GM19023 (cell line): ENCODE results near the gene ZNF467.

Experiments
- ATAC-seq: cut with Tn5 transposase; IDR thresholded peaks from one replicate; pipeline ENCODE4 v1.9.1; 2021; ENCODE audit warnings: mild to moderate bottlenecking, moderate library complexity; ENCODE audit not compliant: unreplicated experiment

Gene ZNF467, protein sequence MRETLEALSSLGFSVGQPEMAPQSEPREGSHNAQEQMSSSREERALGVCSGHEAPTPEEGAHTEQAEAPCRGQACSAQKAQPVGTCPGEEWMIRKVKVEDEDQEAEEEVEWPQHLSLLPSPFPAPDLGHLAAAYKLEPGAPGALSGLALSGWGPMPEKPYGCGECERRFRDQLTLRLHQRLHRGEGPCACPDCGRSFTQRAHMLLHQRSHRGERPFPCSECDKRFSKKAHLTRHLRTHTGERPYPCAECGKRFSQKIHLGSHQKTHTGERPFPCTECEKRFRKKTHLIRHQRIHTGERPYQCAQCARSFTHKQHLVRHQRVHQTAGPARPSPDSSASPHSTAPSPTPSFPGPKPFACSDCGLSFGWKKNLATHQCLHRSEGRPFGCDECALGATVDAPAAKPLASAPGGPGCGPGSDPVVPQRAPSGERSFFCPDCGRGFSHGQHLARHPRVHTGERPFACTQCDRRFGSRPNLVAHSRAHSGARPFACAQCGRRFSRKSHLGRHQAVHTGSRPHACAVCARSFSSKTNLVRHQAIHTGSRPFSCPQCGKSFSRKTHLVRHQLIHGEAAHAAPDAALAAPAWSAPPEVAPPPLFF

DNA sequence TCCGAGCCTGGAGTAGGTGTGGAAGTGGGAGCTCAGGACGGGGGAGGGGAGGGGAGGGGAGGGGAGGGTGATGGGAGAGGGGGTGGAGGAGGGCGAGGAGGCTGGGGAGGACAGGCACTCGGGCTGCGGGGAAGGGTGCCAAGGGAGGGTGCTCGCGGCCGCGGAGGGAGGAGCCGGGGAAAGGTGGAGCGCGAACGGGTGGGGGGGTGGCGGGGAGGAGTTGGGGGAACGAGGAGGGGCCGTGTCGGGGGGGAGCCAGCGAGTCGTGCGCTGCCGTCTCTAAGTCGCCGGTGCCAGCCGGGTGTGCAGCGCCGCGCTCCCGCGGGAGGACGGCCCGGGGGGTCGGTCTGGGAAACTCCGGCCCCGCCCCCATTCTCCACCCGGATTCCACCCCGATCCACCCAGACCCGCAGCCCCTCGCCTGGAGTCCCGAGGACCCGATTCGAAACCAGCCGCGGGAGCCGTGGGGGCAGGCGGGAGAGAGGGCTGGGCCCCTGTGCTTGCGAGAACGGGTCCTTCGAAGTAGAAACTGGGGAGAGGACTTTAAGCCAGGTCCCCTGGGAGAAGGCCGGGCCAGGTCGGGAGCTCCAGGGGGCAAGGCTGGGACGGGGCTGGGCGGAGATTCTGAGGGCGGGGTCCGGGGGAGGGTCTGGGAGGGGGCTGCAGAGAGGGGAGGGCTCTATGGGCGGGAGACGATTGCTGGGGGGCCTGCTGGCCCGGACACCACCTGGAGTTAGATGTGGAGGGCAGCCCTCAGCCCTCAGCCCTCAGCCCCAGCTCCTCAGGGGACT, at the start of gene ZNF467:
ZNF467 (minus strand) TSS at position 143 of the 791 bp plus-strand sequence. CDS start 2,556 bp downstream, outside the sequence.
- no peak for ATAC-seq

DNA sequence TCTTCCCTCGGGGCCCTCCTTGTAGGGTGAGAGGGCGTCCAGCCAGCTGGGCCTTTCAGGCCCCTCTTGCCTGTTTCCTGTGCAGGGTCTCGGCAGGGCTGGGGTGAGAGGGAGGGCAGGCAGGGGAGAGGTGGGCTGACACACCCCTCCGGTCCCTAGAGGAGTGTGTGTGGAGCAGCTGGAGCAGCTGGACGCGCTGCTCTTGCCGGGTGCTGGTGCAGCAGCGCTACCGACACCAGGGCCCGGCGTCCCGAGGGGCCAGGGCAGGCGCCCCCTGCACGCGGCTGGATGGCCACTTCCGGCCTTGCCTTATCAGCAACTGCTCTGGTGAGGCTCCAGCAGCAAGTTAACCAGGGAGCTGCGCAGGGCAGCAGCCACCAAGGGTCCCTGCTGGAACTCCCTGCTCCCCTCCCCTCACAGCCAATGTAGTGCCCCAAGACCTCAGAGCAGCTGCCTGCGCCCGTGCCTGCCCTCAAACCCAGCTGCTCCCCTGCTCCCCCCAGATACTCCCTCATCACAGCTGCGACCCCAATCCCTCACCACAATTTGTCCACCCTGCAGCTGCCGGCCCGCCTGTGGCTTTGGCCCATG, 49.1 kb upstream of the ZNF467 start:
- no peak for ATAC-seq

DNA sequence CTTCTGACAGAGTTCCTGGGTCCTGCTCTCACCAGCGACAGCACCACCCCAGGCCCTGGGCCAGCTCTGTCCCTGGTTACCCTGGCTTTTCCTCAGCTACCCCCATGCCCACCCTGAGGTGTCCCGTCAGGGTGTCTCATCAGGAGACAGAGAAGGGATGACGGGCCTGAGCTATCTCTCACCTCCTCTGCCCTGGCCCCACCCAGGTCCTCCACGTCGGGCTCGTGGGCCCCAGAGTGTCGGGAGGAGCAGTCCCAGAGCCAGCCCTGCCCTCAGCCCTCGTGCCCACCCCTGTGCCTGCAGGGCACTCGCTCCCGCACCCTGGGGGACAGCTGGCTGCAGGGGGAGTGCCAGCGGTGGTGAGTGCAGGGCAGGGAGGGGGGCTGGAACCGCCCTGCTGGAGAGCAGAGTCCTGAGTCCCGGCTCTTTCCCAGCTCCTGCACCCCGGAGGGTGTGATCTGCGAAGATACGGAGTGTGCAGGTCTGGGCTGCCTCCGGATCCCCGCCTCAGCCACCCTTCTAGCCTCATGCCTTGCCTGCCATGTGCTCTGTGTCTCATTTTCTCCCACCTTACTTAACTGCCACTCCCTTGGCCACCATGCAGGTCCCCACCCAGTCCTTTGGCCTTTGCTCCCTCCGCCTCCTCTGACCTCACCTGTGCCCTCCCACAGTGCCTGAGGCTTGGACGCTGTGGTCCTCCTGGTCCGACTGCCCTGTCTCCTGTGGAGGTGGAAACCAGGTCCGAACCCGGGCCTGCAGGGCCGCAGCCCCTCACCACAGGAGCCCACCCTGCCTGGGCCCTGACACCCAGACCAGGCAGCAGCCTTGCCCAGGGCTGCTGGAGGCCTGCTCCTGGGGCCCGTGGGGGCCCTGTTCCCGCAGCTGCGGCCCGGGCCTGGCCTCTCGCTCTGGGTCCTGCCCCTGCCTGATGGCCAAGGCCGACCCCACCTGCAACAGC, 48.1 kb upstream of the ZNF467 start:
- no peak for ATAC-seq

DNA sequence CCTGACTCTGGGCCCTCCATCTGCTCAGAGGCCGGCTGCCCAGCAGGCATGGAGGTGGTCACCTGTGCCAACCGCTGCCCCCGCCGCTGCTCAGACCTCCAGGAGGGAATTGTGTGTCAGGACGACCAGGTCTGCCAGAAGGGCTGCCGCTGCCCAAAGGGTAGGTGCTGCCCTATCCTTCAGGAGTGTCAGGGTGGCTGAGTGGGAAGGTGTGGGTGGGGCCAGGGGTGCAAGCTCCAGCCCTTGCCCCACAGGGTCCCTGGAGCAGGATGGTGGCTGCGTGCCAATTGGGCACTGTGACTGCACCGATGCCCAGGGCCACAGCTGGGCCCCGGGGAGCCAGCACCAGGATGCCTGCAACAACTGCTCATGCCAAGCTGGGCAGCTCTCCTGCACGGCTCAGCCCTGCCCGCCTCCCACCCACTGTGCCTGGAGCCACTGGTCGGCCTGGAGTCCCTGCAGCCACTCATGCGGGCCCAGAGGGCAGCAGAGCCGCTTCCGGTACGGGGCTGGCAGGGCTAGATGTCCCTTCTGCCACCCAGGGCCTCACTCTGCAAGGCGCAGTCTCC, 47.3 kb upstream of the ZNF467 start:
- ATAC-seq = no peak

DNA sequence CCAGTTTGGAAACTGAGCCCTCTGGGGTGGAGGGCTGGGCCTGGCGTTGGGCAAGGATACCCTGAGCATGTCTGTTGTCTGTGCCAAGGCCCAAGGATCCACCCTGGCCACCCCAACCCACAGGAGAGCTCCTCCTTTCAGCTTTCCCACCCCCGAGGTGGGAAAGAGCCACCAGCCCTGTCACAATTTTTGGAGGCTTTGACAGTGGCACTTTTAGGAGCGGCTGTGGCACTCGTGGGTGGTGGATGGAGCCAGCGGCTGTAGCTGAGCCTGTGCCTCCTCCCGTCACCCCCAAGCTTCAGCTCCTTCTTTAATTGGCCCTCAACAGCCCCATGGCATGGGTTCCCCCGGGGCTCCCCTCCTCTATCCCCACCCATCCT, 46.6 kb upstream of the ZNF467 start:
- no peak for ATAC-seq

DNA sequence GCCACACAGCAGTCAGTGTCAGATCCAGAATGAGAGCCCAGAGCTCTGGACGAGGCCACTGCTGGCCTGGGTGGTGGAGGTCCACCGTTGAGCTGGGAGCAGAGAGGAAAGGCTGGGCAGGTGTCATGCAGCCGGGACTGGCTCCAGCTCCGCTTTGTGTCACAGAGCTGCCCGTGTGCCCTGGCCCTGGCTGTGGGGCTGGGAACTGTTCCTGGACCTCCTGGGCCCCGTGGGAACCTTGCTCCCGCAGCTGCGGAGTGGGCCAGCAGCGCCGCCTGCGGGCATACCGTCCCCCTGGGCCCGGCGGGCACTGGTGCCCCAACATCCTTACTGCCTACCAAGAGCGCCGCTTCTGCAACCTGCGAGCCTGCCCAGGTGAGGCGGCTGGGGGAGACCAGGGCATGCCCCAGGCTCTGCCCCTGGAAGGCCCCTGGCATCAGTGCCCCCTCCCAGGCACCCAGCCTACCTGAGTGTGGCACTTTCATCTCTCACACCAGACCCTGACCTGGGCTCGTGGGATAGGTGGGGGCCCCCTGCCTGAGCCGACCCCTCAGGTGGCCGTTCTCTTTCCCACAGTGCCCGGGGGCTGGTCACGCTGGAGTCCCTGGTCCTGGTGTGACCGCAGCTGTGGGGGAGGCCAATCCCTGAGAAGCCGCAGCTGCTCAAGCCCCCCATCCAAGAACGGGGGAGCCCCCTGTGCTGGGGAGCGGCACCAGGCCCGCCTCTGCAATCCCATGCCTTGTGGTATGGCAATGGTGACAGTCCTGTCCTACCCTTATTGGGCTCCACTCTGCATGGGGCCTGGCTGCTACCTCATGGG, 46.0 kb upstream of the ZNF467 start:
- ATAC-seq = no peak

DNA sequence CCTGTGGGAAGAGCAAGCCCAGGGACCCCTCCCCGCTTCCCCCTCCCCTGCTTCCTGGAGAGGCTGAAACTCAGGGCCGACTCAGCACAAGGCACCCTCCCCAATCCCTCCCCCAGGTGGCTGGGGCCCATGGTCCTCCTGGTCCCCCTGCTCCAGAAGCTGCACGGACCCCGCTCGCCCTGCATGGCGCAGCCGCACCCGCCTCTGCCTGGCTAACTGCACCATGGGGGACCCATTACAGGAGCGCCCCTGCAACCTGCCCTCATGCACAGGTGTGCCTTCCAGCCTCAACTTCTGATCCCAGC, 45.1 kb upstream of the ZNF467 start:
- no peak for ATAC-seq

DNA sequence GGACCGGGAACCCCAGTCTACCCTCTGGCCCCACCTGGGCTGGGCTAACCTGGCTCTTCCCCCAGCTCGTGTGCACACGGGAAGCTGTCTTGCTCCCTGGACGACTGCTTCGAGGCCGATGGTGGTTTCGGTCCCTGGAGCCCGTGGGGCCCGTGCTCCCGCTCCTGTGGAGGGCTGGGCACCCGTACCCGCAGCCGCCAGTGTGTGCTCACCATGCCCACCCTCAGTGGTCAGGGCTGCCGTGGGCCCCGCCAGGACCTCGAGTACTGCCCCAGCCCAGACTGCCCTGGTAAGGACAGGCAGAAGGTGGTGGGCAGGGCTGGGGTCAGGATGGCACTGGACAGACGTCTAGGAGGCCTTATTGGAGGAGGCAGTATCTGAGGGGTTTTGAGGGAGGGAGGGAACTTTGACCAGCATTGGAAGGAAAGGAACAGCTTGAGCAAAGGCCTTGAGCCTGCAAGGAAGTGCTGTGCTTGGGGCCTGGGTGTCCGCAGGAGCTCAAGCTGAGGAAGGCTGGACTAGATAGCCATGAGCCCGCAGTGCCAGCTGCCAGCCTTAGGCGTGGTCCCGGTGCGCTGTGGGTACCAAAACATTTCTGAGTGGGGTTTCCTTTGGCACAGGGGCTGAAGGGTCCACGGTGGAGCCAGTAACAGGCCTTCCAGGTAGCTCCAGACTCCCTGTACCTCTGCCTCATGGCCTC, 44.6 kb upstream of the ZNF467 start:
- no peak for ATAC-seq

DNA sequence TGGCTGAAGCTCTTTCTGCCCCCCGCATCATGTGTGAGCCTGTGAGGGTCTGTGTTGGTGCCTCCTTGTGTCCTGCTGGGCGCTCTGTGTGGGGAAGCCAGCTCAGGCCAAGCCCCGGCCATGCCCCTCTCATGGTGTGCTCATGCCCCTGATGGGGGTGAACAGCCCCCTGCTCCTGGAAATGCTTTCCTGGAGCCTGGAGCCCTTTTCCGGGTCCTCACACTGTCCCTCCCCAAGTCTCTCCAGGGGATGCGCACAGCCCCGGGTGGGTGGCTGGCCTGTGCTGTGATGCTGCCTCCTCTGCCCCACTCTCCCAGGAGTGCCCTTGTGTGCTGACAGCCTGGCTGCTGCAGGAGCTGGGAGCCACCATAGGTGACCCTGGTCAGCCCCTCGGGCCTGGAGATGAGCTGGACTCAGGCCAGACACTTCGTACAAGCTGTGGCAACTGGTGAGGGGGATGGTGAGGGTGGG, 43.9 kb upstream of the ZNF467 start:
- no peak for ATAC-seq

DNA sequence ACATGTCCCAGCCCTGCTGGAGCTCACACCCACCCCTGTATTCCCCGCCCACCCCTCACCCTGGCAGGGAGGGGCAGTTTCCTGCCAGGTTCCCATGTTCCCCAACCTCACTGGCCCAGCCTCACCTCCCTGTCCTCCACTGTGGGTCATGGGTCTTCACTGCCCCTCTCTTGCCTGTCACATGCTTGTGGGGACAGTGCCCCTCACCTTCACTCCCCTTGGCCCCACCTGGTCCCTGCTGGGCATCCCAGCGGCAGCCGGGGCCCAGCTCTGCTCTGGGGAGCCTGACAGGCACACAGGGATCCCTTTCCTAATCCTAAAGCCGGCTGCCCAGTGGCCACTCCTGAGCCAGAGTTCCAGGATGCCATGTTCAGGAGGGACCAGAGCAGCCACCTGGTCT, 43.4 kb upstream of the ZNF467 start:
- ATAC-seq = no peak

DNA sequence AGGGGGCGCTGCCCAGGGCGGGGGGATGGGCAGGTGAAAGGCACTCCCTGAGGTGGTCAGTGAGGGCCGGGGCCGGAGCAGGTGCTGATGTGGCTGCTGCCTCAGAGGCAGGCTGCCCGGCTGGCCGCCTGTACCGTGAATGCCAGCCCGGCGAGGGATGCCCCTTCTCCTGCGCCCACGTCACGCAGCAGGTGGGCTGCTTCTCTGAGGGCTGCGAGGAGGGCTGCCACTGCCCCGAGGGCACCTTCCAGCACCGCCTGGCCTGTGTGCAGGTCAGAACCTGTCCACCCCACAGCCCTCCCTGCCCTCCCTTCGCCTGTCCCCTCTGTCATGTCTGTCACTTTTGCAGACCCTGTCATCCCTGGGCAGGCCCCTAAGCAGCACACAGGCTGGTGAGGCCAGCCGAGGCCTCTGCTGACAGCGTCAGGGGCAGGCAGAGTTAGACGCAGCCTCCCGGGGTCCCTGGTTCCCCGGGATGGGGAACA, 42.9 kb upstream of the ZNF467 start:
- ATAC-seq = no peak

DNA sequence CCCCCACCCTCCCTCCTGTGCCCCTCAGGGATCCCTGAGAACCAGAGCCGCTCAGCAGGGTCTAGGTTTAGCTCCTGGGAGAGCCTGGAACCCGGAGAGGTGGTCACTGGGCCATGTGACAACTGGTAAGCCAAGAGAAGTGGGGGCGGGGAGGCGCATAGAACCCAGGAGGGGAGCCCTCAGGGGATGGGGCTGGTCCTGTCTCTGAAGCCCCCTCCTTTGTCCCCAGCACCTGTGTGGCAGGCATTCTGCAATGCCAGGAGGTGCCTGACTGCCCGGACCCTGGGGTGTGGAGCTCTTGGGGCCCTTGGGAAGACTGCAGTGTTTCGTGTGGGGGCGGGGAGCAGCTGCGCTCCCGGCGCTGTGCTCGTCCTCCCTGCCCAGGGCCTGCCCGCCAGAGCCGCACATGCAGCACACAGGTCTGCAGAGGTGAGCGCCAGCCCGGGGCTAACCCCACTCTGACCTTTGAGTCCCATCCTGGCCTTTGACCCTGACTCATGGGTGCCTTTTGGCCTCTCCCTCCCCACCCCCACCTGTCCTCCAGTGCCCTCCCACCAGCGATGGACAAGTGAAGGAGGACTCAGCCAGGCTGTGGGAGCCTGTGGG, 42.4 kb upstream of the ZNF467 start:
- ATAC-seq = no peak

DNA sequence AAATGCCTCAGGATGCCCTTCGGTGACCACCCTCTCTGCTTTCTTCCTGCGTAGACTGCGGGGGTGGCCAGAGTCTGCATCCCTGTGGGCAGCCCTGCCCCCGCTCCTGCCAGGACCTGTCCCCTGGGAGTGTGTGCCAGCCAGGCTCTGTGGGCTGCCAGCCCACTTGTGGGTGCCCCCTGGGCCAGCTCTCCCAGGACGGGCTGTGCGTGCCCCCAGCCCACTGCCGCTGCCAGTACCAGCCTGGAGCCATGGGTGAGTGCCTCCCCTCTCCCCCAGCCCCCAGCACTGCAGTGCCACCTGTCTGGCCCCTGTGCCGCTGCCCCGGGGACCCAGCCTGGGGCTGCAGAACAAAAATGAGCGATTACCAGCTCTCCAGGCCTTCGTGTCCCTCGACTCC, 41.7 kb upstream of the ZNF467 start:
- ATAC-seq = no peak

DNA sequence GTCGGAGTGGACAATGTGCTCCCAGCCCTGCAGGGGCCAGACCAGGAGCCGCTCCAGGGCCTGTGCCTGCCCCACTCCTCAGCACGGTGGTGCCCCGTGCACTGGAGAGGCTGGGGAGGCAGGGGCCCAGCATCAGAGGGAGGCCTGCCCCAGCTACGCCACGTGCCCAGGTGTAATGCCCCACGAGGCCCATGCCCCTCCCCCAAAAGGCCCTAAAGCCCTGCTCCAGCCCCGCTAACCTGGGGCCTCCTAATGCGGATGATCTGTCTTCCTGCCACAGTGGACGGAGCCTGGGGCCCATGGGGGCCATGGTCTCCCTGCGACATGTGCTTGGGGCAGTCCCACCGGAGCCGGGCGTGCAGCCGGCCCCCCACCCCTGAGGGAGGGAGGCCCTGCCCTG, 41.1 kb upstream of the ZNF467 start:
- no peak for ATAC-seq

DNA sequence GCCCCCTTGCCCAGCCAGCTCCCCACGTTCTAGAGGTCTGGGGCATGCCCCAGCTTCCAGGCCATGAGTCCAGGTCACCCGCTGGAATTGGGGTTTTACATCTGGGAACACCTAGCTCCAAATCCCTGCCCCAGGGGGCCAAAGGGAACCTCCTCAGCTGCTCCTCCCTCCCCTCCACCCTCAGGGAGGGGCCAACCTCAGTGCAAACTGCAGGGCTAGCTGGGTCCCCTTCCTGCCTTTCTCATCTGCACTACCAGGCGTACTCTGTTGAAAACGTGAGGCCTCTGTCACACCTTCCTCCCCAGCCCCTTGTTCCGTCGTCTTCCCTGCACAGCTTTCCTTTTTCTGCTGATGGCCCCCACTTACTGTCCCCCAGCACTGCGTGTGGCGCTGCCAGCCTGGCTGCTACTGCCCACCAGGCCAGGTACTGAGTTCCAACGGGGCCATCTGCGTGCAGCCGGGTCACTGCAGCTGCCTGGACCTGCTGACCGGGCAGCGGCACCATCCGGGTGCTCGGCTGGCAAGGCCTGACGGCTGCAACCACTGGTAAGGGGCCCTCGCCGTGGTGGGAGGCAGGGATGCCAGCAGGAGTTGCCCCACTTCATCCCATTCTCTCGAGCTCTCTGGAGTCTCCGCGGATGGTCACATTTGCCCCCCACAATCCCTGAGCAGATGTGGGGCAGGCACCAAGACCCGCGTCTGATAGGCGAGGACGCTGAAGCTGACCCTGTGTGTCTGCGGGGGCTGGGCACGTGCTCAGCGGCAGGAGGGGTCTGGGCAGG, 40.1 kb upstream of the ZNF467 start:
- ATAC-seq = no peak

DNA sequence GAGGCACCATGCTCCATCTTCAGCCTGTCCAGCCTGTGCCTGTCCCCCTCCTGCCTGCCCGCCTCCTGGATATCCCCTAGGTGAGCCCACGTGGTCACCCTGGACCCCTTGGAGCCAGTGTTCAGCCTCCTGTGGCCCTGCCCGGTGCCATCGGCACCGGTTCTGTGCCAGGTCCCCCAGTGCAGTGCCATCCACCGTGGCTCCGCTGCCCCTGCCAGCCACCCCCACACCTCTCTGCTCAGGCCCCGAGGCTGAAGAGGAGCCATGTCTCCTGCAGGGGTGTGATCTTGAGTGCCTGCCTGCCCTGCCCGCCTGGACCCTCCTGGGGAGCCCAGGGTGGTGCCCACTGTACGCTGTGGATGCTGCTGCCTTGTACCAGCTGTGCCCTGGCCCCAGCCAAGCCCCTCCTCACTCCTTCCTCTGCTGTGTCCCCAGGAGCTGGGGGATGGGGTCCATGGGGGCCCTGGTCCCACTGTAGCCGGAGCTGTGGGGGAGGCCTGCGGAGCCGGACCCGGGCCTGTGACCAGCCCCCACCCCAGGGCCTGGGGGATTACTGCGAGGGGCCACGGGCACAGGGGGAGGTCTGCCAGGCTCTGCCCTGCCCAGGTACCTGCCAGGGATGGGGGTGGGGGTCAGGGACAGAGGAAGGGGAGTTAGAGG, 38.6 kb upstream of the ZNF467 start:
- no peak for ATAC-seq

DNA sequence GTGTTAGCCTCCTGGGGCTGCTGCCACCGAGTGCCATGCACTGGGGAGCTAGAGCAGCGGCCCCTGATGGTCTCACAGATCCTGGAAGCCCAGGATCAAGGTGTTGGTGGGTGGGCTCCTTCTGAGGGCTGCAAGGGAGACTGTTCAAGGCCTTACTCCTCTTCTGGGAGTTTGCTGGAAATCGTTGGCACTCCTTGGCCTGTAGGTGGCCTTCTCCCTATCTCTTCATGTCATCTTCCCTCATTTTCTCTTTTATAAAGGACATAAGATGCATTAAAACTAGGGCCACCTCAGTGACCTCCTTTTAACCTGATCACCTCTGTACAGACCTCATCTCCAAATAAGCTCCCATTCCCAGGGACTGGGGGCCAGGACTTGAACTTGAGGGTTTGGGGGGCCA, 37.8 kb upstream of the ZNF467 start:
- ATAC-seq = no peak
